Right atrium auricular region (tissue), 2 donors: ENCODE data around the gene LGI4. TPM values are rescaled to one million over a fixed set of nuclear protein-coding genes. Genes with fewer than 3 reads are reported as not detected.

Experiments used
- DNase-seq: peaks from one replicate; pipeline ENCODE4 v3.0.0-alpha.2; 2019; ENCODE audit warnings: low spot score
- H3K27ac ChIP-seq, 2 donors: fragments of 200-600 bp; sonication (generic); 1 replicate in 1 of 2; 2 replicates in 1 of 2; pipeline ENCODE4 v1.5.1; 2016 to 2019
- H3K27me3 ChIP-seq, 2 donors: fragments of 200-600 bp; sonication (generic); one replicate each; pipeline versions ENCODE4 v1.5.1 to v1.6.0; 2017 to 2019
- H3K36me3 ChIP-seq: fragments of 200-600 bp; sonication (generic); one replicate; pipeline ENCODE4 v1.5.1; 2016
- H3K4me1 ChIP-seq, 2 donors: fragments of 200-600 bp; sonication (generic); one replicate each; pipeline versions ENCODE4 v1.5.1 to v1.6.0; 2017 to 2019
- H3K4me3 ChIP-seq, 2 donors: fragments of 200-600 bp; sonication (generic); 1 replicate in 1 of 2; 2 replicates in 1 of 2; pipeline ENCODE4 v1.5.1; 2017 to 2019; ENCODE audit warnings: mild to moderate bottlenecking in 1 of 2, moderate library complexity in 1 of 2
- H3K9me3 ChIP-seq, 2 donors: fragments of 200-600 bp; sonication (generic); one replicate each; pipeline ENCODE4 v1.5.1; 2019
- total RNA-seq, 2 donors: library from RNA; depleted of rRNA; stranded (reverse); fragments of >200 nt; gene quantifications; one replicate each; pipeline ENCODE4 v1.1.0, GENCODE V29; 2016
- TF ChIP-seq, protein P1 (sequence below), 2 donors: fragments of 200-600 bp; sonication (generic); IDR thresholded peaks; one replicate each; pipeline ENCODE4 v1.5.1; 2019; ENCODE audit warnings: antibody characterized with exemption in 2 of 2

Gene LGI4
- total RNA-seq, 2 donors from 2014 or later = 10.9 to 42.5 TPM

DNA sequence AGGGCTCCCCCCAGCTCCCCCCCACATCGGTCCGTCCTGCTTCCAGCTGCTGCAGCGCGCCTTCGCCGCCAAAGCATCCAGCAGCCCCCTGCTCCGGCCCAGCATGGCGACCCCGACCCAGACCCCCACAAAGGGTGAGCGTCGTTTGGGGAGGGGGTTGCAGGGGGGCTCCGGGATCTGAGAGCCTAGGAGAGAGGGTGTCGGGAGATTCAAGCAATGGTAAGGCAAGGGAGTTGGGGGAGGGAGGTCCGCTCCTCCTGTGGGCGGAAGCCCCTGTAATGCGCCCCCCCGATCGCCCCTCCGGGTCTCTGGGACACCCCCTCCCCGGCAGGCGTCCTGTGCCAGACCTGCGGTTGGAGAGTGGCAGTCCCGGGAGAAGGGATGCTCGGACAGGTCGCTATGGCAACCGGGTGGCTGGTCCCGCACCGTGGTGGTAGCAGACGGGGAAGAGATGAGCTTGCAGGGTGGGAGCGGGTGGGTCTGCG lies 8.4 kb upstream of the LGI4 start, which contains the start of gene FXYD7:
Gene FXYD7, plus strand, starts transcription at position 25 of the 485 bp plus-strand sequence. Its CDS starts 79 bp downstream, at position 104.
- Histone ChIP-seq H3K4me1 (peaks cover 0 to 57% of the 10 kb centered on the region in 2 donors), H3K4me3 (no peak within 1 kb of the TSS)
- DNase-seq = no peak

DNA sequence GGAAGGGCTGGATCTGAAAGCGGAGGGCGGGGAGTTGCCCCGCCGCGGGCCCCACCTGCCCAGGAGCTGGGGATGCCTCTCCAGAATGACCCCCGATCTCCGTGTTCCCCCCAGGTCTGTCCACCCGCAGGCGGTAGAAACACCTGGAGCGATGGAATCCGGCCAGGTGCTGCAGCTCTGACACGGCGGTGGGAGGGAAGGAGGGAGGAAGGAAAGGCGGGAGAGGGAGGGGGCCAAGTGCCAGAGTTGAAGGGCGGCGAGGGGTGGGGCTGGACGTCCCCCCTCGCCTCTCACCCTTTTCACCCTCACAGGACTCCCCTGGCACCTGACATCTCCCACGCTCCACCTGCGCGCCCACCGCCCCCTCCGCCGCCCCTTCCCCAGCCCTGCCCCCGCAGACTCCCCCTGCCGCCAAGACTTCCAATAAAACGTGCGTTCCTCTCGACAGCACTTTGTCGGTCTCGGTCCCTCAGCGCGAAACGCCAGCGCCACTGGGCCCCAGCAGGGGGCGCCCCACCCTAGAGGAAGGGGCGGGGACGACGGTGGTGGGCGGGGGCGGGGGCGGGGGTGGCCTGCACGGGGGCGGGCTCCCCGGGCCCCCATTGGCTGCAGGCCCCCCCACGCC lies 7.9 kb upstream of the LGI4 start:
- H3K4me3 ChIP-seq = no peak overlapping the region
- H3K27ac ChIP-seq = no peak overlapping the region
- TF ChIP-seq, protein P1, sequence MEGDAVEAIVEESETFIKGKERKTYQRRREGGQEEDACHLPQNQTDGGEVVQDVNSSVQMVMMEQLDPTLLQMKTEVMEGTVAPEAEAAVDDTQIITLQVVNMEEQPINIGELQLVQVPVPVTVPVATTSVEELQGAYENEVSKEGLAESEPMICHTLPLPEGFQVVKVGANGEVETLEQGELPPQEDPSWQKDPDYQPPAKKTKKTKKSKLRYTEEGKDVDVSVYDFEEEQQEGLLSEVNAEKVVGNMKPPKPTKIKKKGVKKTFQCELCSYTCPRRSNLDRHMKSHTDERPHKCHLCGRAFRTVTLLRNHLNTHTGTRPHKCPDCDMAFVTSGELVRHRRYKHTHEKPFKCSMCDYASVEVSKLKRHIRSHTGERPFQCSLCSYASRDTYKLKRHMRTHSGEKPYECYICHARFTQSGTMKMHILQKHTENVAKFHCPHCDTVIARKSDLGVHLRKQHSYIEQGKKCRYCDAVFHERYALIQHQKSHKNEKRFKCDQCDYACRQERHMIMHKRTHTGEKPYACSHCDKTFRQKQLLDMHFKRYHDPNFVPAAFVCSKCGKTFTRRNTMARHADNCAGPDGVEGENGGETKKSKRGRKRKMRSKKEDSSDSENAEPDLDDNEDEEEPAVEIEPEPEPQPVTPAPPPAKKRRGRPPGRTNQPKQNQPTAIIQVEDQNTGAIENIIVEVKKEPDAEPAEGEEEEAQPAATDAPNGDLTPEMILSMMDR (IDR thresholded peaks at IDR 0.05) = peak; percentile 55 to 84
- H3K9me3 ChIP-seq = no peaks in the 10 kb centered on the region
- no peaks in the 10 kb centered on the region for H3K36me3 ChIP-seq
- H3K27me3 ChIP-seq = no peaks in the 10 kb centered on the region
- H3K4me1 ChIP-seq = peaks cover 0 to 62% of the 10 kb centered on the region in 2 donors
- DNase-seq = no peak

More for the DNA sequence above, 8.4 kb upstream of the LGI4 start, which contains the start of gene FXYD7:
- TF ChIP-seq, protein P1 (IDR thresholded peaks at IDR 0.05) = peak; percentile 3 to 9
- Histone ChIP-seq H3K27me3 (no peaks in the 10 kb centered on the region), H3K36me3 (no peaks in the 10 kb centered on the region), H3K9me3 (no peaks in the 10 kb centered on the region), H3K27ac (no peak within 1 kb of the TSS)

DNA sequence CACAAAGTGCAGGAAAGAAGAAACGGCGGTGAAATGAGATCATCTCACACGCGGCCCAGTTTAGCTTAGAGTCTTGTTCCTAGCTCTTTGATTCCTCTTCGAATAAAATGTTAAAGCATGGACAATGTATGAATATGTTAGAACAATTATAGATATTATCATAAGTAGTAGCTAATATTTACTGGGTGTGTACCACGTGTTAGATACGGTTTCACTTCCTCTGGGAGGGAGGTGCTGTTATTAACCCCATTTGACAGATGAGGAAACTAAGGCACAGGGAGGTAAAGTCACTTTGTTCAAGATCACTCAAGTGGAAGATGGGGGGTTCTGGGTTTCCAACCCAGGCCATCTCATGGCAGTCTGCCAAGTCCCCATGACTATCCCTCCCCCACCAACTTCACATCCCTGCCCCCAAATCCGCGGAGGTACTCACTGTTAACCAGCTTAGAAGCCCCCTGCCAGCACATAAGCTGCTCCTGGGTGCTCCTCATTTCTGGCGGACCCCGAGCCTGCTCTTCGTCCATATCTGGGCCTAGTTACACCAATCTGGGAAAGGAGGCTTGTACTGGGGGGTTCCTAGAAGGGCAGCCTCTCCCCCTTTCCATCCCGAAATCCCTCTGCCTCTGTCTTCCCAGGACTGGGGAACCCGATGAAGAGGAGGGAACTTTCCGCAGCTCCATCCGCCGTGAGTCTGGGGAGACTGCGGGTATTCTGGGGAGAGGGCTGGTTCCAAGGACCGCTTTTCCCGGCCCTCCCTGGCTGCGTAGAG lies 7.2 kb upstream of the LGI4 start:
- peaks cover 0 to 69% of the 10 kb centered on the region in 2 donors for H3K4me1 ChIP-seq
- peak overlapping the region in 1 of 2 donors; percentile 32 for H3K4me3 ChIP-seq
- no peak for DNase-seq
- H3K27ac ChIP-seq = peak overlapping the region; percentile 4 to 39
- H3K36me3 ChIP-seq = no peaks in the 10 kb centered on the region
- H3K27me3 ChIP-seq = no peaks in the 10 kb centered on the region
- H3K9me3 ChIP-seq = no peaks in the 10 kb centered on the region
- TF ChIP-seq, protein P1 (IDR thresholded peaks at IDR 0.05) = no peak

DNA sequence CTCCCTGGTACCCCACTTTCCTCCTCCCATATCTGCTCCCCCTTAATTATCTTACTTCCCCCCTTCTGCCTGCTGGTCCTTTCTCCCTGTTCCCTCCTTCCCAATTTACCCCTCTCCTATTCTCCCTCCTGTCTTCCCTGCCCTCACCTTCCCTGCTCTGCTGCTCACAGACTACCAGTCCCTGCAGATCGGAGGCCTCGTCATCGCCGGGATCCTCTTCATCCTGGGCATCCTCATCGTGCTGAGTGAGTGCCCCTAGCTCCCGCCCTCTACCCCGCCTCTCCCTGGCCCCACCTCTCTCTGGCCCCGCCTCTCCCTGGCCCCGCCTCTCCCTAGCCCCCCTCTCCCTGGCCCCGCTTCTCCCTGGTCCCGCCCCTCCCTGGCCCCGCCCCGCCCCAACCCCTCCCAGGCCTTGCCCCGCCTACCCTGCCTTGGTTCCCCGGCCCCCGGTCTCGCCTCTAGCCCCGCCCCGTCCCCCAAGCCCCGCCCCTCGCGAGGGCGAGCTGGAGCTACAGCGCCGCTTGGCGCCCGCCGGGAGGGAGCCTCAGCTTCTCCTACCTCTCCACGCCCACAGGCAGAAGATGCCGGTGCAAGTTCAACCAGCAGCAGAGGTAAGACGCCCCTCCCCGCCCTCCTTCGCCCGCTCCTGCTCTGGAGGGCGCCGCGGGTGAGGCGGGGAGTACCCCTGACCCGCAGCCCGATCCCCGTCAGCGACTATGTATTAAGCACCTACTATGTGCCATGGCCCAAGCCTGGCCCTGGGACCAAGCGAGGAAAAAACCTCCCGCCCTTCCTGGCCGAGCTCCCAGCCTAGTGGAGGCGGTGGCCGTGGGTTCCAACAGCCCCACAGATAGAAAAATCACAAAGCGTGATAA lies 6.3 kb upstream of the LGI4 start:
- H3K9me3 ChIP-seq = no peaks in the 10 kb centered on the region
- no peaks in the 10 kb centered on the region for H3K36me3 ChIP-seq
- peak overlapping the region; percentile 95 for H3K27ac ChIP-seq
- TF ChIP-seq, protein P1 (IDR thresholded peaks at IDR 0.05) = peak; percentile 1 to 68
- peaks cover 0 to 77% of the 10 kb centered on the region in 2 donors for H3K4me1 ChIP-seq
- peak overlapping the region; percentile 37 to 54 for H3K4me3 ChIP-seq
- H3K27me3 ChIP-seq = no peaks in the 10 kb centered on the region
- peak; percentile 94 for DNase-seq

DNA sequence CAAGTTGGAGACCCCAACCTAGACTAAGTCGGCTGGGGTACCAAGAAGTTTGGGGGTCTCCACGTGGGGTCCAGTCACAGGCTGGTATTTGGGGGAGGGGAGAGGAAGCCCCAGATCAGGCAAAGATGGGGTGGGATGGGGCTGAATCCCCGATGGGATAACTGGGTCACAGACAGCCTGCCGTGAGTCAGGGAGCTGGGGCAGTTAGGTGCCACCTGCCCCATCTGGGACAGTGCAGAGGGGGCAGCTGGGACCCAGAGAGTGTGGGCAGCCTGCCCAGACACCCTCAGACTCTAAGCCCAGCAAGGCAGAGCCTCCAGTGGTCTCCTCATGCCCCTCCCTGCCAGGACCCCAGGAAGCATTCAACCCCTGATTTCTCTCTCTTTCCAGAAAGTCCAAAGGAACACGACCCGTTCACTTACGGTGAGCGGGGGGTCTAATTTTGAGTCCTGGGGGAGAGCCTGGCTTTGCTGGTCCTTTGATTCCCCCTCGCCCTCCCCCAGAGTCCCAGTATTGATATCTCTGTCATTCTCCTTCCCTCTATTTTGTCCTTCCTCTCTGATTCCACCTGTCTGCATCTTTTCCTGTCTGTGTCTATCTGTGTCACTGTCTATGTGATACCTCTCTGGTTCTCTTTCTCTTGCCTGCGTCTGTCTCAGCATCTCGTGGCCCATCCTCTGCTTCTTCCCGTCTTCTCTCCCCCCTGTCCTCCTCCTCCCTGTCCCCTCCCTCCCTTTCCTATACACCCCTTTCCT lies 5.5 kb upstream of the LGI4 start:
- Histone ChIP-seq H3K36me3 (no peaks in the 10 kb centered on the region), H3K4me3 (peak overlapping the region; percentile 37 to 54), H3K27me3 (no peaks in the 10 kb centered on the region), H3K4me1 (peaks cover 0 to 84% of the 10 kb centered on the region in 2 donors), H3K27ac (peak overlapping the region; percentile 95), H3K9me3 (no peaks in the 10 kb centered on the region)
- TF ChIP-seq, protein P1 (IDR thresholded peaks at IDR 0.05) = no peak
- no peak for DNase-seq
